GM23338 (cell line): ENCODE measurements around the gene MYLK4. TPM values are rescaled to one million over a fixed set of nuclear protein-coding genes. Genes with fewer than 3 reads are reported as not detected.

Source experiments
- ATAC-seq: fragments of 200-7000 bp; cut with Tn5 transposase; 3 replicates; pipeline ENCODE4 v1.9.1; 2020
- DNase-seq: peaks from one replicate; pipeline ENCODE4 v3.0.0-alpha.2; 2015; ENCODE audit warnings: low spot score
- H2AFZ ChIP-seq: fragments of 200-600 bp; sonication (generic); 2 replicates; pipeline ENCODE4 v1.8.0; 2016; ENCODE audit warnings: antibody characterized with exemption, mild to moderate bottlenecking, moderate library complexity
- H3F3A ChIP-seq: fragments of 200-600 bp; sonication (generic); replicated peaks from 2 replicates; pipeline ENCODE4 v1.8.0; 2017; ENCODE audit warnings: antibody characterized with exemption, mixed run types, low read depth
- H3K27ac ChIP-seq: fragments of 200-600 bp; sonication (generic); 2 replicates; pipeline ENCODE4 v1.6.1; 2016; ENCODE audit warnings: low read depth
- H3K27me3 ChIP-seq: fragments of 200-600 bp; sonication (generic); 2 replicates; pipeline ENCODE4 v1.8.0; 2016; ENCODE audit warnings: mild to moderate bottlenecking, mixed run types, moderate library complexity; ENCODE audit not compliant: insufficient read depth
- H3K36me3 ChIP-seq: fragments of 200-600 bp; sonication (generic); 2 replicates; pipeline ENCODE4 v1.8.0; 2016; ENCODE audit warnings: mild to moderate bottlenecking; ENCODE audit not compliant: insufficient read depth
- H3K4me1 ChIP-seq: fragments of 200-600 bp; sonication (generic); 2 replicates; pipeline ENCODE4 v1.8.0; 2016; ENCODE audit warnings: mild to moderate bottlenecking, moderate library complexity; ENCODE audit not compliant: insufficient read depth
- H3K4me2 ChIP-seq: fragments of 200-600 bp; sonication (generic); 2 replicates; pipeline ENCODE4 v1.7.1; 2017; ENCODE audit warnings: mixed run types
- H3K4me3 ChIP-seq: fragments of 200-600 bp; sonication (generic); 2 replicates; pipeline ENCODE4 v1.6.1; 2016; ENCODE audit warnings: mixed run types
- H3K79me2 ChIP-seq: fragments of 200-600 bp; sonication (generic); replicated peaks from 2 replicates; pipeline ENCODE4 v1.8.0; 2017; ENCODE audit warnings: mild to moderate bottlenecking; ENCODE audit not compliant: insufficient read depth
- H3K9me2 ChIP-seq: fragments of 200-600 bp; sonication (generic); 2 replicates; pipeline ENCODE4 v1.8.0; 2017; ENCODE audit not compliant: insufficient read depth
- H4K20me1 ChIP-seq: fragments of 200-600 bp; sonication (generic); replicated peaks from 2 replicates; pipeline ENCODE4 v1.8.0; 2017; ENCODE audit warnings: mild to moderate bottlenecking; ENCODE audit not compliant: insufficient read depth
- H3K27ac Mint-ChIP-seq: 2 replicates; pipeline ENCODE4 v1.8.0; 2020; ENCODE audit warnings: inconsistent platforms, mild to moderate bottlenecking, moderate library complexity, mixed read lengths
- H3K27me3 Mint-ChIP-seq: 3 replicates; pipeline ENCODE4 v1.8.0; 2022; ENCODE audit warnings: low read depth, mild to moderate bottlenecking, moderate library complexity, mixed read lengths, inconsistent platforms; ENCODE audit not compliant: insufficient read depth, poor library complexity
- H3K36me3 Mint-ChIP-seq: 3 replicates; pipeline ENCODE4 v1.8.0; 2021; ENCODE audit warnings: low read depth, mild to moderate bottlenecking, inconsistent platforms, moderate library complexity, mixed read lengths
- H3K4me1 Mint-ChIP-seq: 3 replicates; pipeline ENCODE4 v1.8.0; 2020; ENCODE audit warnings: mild to moderate bottlenecking, inconsistent platforms, mixed read lengths
- H3K4me3 Mint-ChIP-seq: 3 replicates; pipeline ENCODE4 v1.8.0; 2021; ENCODE audit warnings: moderate library complexity, mild to moderate bottlenecking, inconsistent platforms, mixed read lengths
- H3K9me3 Mint-ChIP-seq: 3 replicates; pipeline ENCODE4 v1.8.0; 2020; ENCODE audit warnings: moderate library complexity, mild to moderate bottlenecking, inconsistent platforms, mixed read lengths
- CREB1 ChIP-seq: fragments of 250-450 bp; sonication (Bioruptor Pico); IDR thresholded peaks from 2 replicates; pipeline ENCODE4 v1.5.0; 2020; ENCODE audit warnings: low read depth, mild to moderate bottlenecking, moderate library complexity
- CTCF ChIP-seq, 2 experiments: fragments of 200-600 bp in 1 of 2; sonication (generic) in 1 of 2; conservative IDR thresholded peaks; 2 replicates each; pipeline versions ENCODE4 v1.5.1 to v1.6.1; 2016 to 2017; ENCODE audit warnings: antibody characterized with exemption in 2 of 2, low read depth in 2 of 2, mild to moderate bottlenecking in 2 of 2, moderate library complexity in 1 of 2
- ETS1 ChIP-seq: IDR thresholded peaks from 2 replicates; pipeline ENCODE4 v1.6.1; 2016; ENCODE audit warnings: antibody characterized with exemption
- EZH2 ChIP-seq: fragments of 200-600 bp; sonication (generic); IDR thresholded peaks from one replicate; pipeline ENCODE4 v1.8.0; 2017; ENCODE audit warnings: antibody characterized with exemption, mild to moderate bottlenecking, low read depth; ENCODE audit not compliant: unreplicated experiment
- EZH2phosphoT487 ChIP-seq: fragments of 200-600 bp; sonication (generic); IDR thresholded peaks from one replicate; pipeline ENCODE4 v1.8.1; 2018; ENCODE audit warnings: antibody characterized with exemption; ENCODE audit not compliant: unreplicated experiment
- JUNB ChIP-seq: IDR thresholded peaks from one replicate; pipeline ENCODE4 v1.6.1; 2016; ENCODE audit warnings: antibody characterized with exemption; ENCODE audit not compliant: unreplicated experiment
- NANOG ChIP-seq: IDR thresholded peaks from 2 replicates; pipeline ENCODE4 v1.6.1; 2016; ENCODE audit warnings: antibody characterized with exemption, borderline replicate concordance
- POLR2AphosphoS5 ChIP-seq: IDR thresholded peaks from 2 replicates; pipeline ENCODE4 v1.6.1; 2016; ENCODE audit warnings: antibody characterized with exemption, low read depth
- REST ChIP-seq: IDR thresholded peaks from one replicate; pipeline ENCODE4 v1.6.1; 2018; ENCODE audit warnings: antibody characterized with exemption; ENCODE audit not compliant: unreplicated experiment
- STAT1 ChIP-seq: IDR thresholded peaks from one replicate; pipeline ENCODE4 v1.6.1; 2016; ENCODE audit warnings: antibody characterized with exemption; ENCODE audit not compliant: unreplicated experiment
- ZNF114 ChIP-seq: fragments of 250-450 bp; sonication (Bioruptor Pico); IDR thresholded peaks from 2 replicates; pipeline ENCODE4 v1.5.0; 2020; ENCODE audit warnings: mild to moderate bottlenecking, moderate library complexity
- ZNF331 ChIP-seq: fragments of 250-450 bp; sonication (Bioruptor Pico); IDR thresholded peaks from 2 replicates; pipeline ENCODE4 v1.5.0; 2020; ENCODE audit warnings: low read depth, mild to moderate bottlenecking, moderate library complexity
- ZNF462 ChIP-seq: fragments of 250-450 bp; sonication (Bioruptor Pico); IDR thresholded peaks from 2 replicates; pipeline ENCODE4 v1.5.0; 2020; ENCODE audit warnings: mild to moderate bottlenecking, moderate library complexity
- polyA plus RNA-seq: library from polyadenylated mRNA; unstranded; fragments of >200 nt; fragmentation: Nextera tagmentation; extraction: Ambion mirVana; gene quantifications from 2 replicates; pipeline ENCODE4 v1.2.1, GENCODE V29; 2016
- total RNA-seq: library from RNA; depleted of rRNA; stranded (reverse); fragments of >200 nt; shearing (Covaris generic); gene quantifications from 2 replicates; pipeline ENCODE4 v1.2.3, GENCODE V29; 2014

Gene MYLK4
- total and polyA plus RNA-seq, 2 experiments from 2014 or later = 0.03 to 0.17 TPM

- H3K4me1 Mint-ChIP-seq = peaks cover 25% of the 10 kb centered on the region
- Histone ChIP-seq H3K4me2 (no peak overlapping the region), H3K4me1 (peaks cover 10% of the 10 kb centered on the region; the same call in 1 of the 2 replicates), H3K27ac (no peak overlapping the region), H3F3A (0 out of 2 replicates have a peak, but pooled peaks cover 4% of the 10 kb centered on the region), H3K27me3 (no peaks in the 10 kb centered on the region), H3K36me3 (no peaks in the 10 kb centered on the region; the same call in 1 of the 2 replicates), H3K9me2 (peaks cover 6% of the 10 kb centered on the region; the same call in 1 of the 2 replicates), H3K4me3 (no peak overlapping the region), H2AFZ (peak overlapping the region; percentile 97), H4K20me1 (no peaks in the 10 kb centered on the region), H3K79me2 (no peaks in the 10 kb centered on the region)
- TF ChIP-seq POLR2AphosphoS5 (no peak), EZH2 (no peak), REST (no peak), ZNF462 (CRISPR knock-in tag) (no peak), JUNB (no peak), EZH2phosphoT487 (no peak), ZNF114 (CRISPR knock-in tag) (no peak), STAT1 (no peak), CREB1 (no peak), ZNF331 (CRISPR knock-in tag) (no peak), NANOG (no peak), ETS1 (no peak), CTCF (conservative IDR thresholded peaks at IDR 0.05; ENCODE audit: low read depth in 2 of 2) (no peak)
- peaks cover 9% of the 10 kb centered on the region; the same call in 2 of the 3 replicates for H3K36me3 Mint-ChIP-seq
- peaks cover 10% of the 10 kb centered on the region; the same call in 2 of the 3 replicates for H3K9me3 Mint-ChIP-seq
- DNase-seq (no peak), ATAC-seq (no peak)
- no peak overlapping the region for H3K4me3 Mint-ChIP-seq
- no peaks in the 10 kb centered on the region for H3K27me3 Mint-ChIP-seq
- H3K27ac Mint-ChIP-seq = no peak overlapping the region
These were observed 25.2 kb downstream of the MYLK4 start for GRCh38 chr6:2725364-2725988.
